Stomach (tissue), 4 donors: Measurements from ENCODE around the gene CYP2A13.
"Not testable (repeated sequence)": the region's sequence is repeated elsewhere in the genome, so short reads cannot be mapped to it uniquely, and the experiment has no call there.

ENCODE experiments used
- POLR2A ChIP-seq, 4 donors: fragments of 450-650 bp; IDR thresholded peaks; one replicate each; pipeline ENCODE4 v1.6.1; 2016; ENCODE audit warnings: antibody characterized with exemption in 4 of 4, control low read depth in 2 of 4, mild to moderate bottlenecking in 1 of 4, moderate library complexity in 1 of 4
- POLR2AphosphoS5 ChIP-seq, 3 donors: sonication (generic); formaldehyde crosslinking; IDR thresholded peaks; one replicate each; pipeline ENCODE4 v1.6.1; 2016; ENCODE audit warnings: antibody characterized with exemption in 3 of 3
- TF ChIP-seq, protein P1 (sequence below), 7 experiments: fragments of 450-650 bp in 4 of 7; fragments of 200-600 bp in 3 of 7; sonication (generic) in 3 of 7; IDR thresholded peaks; one replicate each; pipeline ENCODE4 v1.5.1; 2016 to 2019; ENCODE audit warnings: antibody characterized with exemption in 7 of 7, control low read depth in 2 of 7, mild to moderate bottlenecking in 1 of 7

DNA sequence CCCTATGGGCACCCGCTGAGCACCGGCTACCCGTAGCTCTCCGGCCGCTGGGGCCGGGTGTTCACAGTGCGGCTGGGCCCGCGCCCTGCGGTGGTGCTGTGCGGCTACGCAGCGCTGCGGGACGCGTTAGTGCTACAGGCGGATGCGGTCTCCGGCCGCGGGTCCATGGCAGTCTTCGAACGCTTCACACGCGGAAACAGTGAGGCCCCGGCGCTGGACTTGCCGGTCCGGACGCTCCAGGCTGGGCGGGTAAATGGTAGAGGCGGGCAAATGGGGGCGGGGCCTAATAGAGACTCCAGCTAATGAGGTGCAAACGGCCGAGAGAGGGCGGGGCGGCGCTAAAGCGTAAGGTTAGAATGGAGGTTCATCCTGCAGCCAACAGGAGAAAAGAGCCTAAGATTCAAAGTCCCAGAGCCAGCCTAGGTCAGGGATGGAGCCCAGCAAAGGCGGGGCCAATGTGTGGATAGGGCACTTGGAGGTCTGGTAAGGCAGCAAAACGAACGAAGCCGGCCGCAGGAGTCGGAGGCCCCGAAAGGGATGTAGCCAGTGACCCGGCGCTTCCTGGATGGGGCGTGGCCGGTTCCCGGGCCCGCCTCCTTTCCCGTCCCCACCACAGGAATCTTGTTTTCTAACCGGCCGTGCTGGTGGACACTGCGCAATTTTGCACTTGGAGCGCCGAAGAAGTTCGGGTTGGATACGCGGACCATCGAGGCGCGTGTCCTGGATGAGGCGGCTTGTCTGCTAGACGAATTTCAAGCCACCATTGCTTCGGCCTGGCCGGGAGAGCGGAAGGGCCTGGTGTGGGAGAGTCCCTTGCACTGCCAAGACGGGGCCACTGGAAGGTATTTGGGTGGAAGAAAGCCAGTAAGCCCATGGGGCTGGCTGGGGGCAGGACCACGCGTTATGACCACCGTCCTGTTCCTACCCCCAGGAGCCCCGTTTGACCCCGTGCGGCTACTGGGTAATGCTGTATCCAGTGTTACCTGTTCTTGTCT lies 47.4 kb downstream of the CYP2A13 start:
- TF ChIP-seq, protein P1, sequence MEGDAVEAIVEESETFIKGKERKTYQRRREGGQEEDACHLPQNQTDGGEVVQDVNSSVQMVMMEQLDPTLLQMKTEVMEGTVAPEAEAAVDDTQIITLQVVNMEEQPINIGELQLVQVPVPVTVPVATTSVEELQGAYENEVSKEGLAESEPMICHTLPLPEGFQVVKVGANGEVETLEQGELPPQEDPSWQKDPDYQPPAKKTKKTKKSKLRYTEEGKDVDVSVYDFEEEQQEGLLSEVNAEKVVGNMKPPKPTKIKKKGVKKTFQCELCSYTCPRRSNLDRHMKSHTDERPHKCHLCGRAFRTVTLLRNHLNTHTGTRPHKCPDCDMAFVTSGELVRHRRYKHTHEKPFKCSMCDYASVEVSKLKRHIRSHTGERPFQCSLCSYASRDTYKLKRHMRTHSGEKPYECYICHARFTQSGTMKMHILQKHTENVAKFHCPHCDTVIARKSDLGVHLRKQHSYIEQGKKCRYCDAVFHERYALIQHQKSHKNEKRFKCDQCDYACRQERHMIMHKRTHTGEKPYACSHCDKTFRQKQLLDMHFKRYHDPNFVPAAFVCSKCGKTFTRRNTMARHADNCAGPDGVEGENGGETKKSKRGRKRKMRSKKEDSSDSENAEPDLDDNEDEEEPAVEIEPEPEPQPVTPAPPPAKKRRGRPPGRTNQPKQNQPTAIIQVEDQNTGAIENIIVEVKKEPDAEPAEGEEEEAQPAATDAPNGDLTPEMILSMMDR (IDR thresholded peaks at IDR 0.05) = not testable (repeated sequence)
- not testable (repeated sequence) for TF ChIP-seq POLR2A, POLR2AphosphoS5 (IDR thresholded peaks at IDR 0.05)
